GM18526 (cell line): ENCODE measurements around the gene ZNRF2.

Experiments used
- POLR2A ChIP-seq: IDR thresholded peaks from 3 replicates; pipeline ENCODE4 v1.6.1; 2011; ENCODE audit not compliant: insufficient read length; ENCODE audit errors: extremely low read depth

The ZNRF2 gene

DNA sequence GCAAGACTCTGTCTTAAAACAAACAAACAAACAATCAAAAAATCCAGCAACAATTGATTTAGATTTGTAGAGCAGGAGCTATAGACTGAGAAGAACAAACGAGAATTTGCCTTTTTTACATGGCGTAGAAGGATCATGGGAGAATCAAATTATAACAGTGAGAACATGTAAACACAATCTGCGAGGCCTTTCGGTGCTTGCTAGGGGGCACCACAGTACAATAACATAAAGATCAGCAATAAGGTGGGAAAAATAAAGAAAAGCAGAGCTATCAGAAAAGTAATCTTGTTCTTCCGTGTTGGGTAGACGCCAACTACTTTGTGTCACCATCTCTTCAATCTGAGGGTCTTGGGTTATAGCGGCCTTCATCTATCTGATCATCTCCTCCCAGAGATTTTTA lies 112.0 kb downstream of the ZNRF2 start:
- no peak for TF ChIP-seq POLR2A

DNA sequence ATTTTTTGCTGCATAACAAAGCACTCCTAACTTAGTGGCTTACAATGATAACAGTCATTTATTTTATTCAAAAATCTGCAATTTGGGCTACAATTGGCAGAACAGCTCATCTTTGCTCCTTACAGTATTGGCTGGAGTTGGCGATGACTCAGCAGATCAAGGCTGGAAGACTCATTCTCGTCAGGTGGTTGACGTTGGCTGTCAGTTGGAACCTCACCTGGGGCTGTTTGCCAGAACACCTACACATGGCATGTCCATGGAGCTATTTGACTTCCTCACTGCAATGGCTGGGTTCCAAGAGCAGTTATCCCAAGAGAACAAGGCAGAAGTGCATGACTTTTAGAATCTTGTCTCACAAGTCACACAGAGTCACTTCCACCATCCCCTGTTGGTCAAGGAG lies 119.1 kb downstream of the ZNRF2 start:
- no peak for TF ChIP-seq POLR2A

GRCh38 chr7:30405179-30405578 lies 120.8 kb downstream of the ZNRF2 start:
- TF ChIP-seq POLR2A: no peak

DNA sequence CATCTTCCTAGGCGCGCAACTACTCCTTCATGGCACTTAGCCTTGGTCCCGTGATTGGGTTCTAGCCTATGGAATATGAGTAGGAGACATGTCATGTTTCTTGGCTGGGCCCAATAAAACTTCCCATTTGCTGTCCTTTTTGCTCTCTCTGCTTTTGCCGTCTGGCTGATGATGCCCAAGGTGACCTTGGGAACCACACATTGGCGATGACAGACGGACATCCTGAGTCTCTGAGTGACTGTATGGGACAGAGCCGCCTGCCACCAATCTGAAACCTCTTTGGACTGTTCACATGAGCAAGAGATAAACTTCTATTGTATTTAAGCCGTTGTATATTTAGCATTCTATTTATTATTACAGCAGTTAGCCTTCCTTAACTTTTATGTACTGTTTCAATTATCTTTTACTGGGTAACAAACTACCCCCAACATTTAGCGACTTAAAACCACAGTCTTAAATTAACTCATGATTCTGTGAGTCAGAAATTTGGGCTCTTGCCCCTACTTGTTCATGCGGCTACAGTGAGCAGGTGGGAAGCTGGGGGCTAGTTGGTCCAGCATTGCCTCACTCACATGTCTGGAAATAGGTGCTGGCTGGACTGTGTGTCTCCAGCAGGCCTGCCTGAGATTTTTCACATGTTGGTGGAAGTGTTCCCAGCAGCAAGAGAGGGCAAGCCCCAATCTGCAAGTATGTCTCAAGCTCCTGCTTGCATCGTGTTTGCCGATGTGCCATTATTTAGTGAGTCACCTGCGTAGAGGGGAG lies 122.4 kb downstream of the ZNRF2 start:
- TF ChIP-seq POLR2A: no peak

GRCh38 chr7:30411173-30411572 lies 126.8 kb downstream of the ZNRF2 start:
- no peak for TF ChIP-seq POLR2A

- no peak for TF ChIP-seq POLR2A
Measured at GRCh38 chr7:30411897-30412296, 127.5 kb downstream of the ZNRF2 start.

DNA sequence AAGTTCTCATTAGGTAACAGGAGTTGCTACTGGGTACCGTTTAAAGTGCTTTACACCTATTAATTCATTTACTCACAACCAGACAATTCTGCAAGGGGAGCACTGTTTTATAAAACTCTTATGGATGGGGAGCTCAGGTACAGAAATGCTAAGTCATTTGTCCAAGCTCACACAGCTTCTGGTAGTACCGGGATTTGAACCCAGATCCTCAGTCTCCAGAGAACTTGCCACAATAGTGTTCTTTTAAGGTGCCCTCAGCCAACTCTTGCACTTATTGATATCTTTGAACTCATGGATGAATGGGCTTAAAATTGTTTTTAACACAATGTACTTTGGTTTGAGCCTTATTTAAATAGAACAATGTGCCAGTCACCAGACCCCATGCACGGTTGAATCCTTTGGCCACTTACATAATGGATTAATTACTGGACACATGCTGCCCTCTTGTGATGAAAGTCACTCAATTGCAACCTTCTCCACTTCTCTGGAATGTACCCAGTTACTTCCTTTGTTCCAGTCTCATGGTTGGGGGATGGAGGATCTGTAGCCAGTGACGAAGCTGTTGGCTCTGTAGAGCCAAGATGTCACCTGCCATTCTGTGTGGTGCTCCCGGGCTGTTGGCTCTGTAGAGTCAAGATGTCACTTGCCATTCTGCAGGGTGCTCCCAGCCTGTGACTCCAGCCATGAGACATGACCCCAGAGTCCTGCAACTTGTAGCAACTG lies 128.5 kb downstream of the ZNRF2 start:
- TF ChIP-seq POLR2A: no peak

- no peak for TF ChIP-seq POLR2A
Measured at GRCh38 chr7:30413864-30414263, 129.5 kb downstream of the ZNRF2 start.
